Suprapubic skin (tissue), 4 donors: Measurements from ENCODE around the gene NPC1L1.

Experiments used
- CTCF ChIP-seq, 2 donors: fragments of 200-600 bp in 1 of 2; fragments of 450-650 bp in 1 of 2; sonication (generic) in 1 of 2; IDR thresholded peaks; one replicate each; pipeline ENCODE4 v1.5.1; 2016 to 2019; ENCODE audit warnings: antibody characterized with exemption in 2 of 2, mild to moderate bottlenecking in 1 of 2, moderate library complexity in 1 of 2
- POLR2A ChIP-seq, 2 donors: fragments of 450-650 bp; IDR thresholded peaks; one replicate each; pipeline ENCODE4 v1.6.1; 2017; ENCODE audit warnings: antibody characterized with exemption in 2 of 2, mild to moderate bottlenecking in 2 of 2, moderate library complexity in 2 of 2
- POLR2AphosphoS5 ChIP-seq, 3 donors: sonication (generic); formaldehyde crosslinking; IDR thresholded peaks; one replicate each; pipeline ENCODE4 v1.6.1; 2017; ENCODE audit warnings: antibody characterized with exemption in 3 of 3

GRCh38 chr7:44583146-44583865 is 42.2 kb upstream of the NPC1L1 start:
- TF ChIP-seq CTCF (IDR thresholded peaks at IDR 0.05) = no peak
- TF ChIP-seq POLR2A (IDR thresholded peaks at IDR 0.05) = no peak
- no peak for TF ChIP-seq POLR2AphosphoS5 (IDR thresholded peaks at IDR 0.05)
